HFFc6 (cell line): Measurements from ENCODE around the gene FHIP1B. TPM values are rescaled to one million over a fixed set of nuclear protein-coding genes. Genes with fewer than 3 reads are reported as not detected.

Source experiments
- DNase-seq: peaks from one replicate; pipeline ENCODE4 v3.0.0-alpha.2; 2018
- H3K27ac Mint-ChIP-seq: 2 replicates; pipeline ENCODE4 v1.8.0; 2020; ENCODE audit warnings: mild to moderate bottlenecking, mixed read lengths
- H3K27me3 Mint-ChIP-seq: 2 replicates; pipeline ENCODE4 v1.8.0; 2021; ENCODE audit warnings: mild to moderate bottlenecking, moderate library complexity, mixed read lengths; ENCODE audit not compliant: insufficient read depth
- H3K36me3 Mint-ChIP-seq: 2 replicates; pipeline ENCODE4 v1.8.0; 2021; ENCODE audit warnings: low read depth, mixed read lengths
- H3K4me1 Mint-ChIP-seq: 2 replicates; pipeline ENCODE4 v1.8.0; 2020; ENCODE audit warnings: low read depth, mixed read lengths
- H3K4me3 Mint-ChIP-seq: 2 replicates; pipeline ENCODE4 v1.8.0; 2020; ENCODE audit warnings: mild to moderate bottlenecking, moderate library complexity, mixed read lengths
- H3K9me3 Mint-ChIP-seq: 2 replicates; pipeline ENCODE4 v1.8.0; 2020; ENCODE audit warnings: mild to moderate bottlenecking, mixed read lengths
- total RNA-seq, 6 experiments: library from RNA; stranded (reverse); fragmentation: NEBNext Ultra II Directional; extraction: Animal tissue kit (Norgen Biotek cat#: 25700); gene quantifications; 2 replicates in 1 of 6; 3 replicates in 5 of 6; pipeline ENCODE4 v1.2.3, GENCODE V29; 2021
- TF ChIP-seq, protein P1 (sequence below): fragments of 200-600 bp; sonication (generic); IDR thresholded peaks from 2 replicates; pipeline ENCODE4 v1.5.0; 2021; ENCODE audit warnings: antibody characterized with exemption, mild to moderate bottlenecking

FHIP1B gene
- total RNA-seq, 6 experiments from 2014 or later, result 12.7 to 15.6 (median 14.7) TPM

- DNase-seq, result no peak
- H3K27me3 Mint-ChIP-seq, result peaks cover 5% of the 10 kb centered on the region; the same call in 1 of the 2 replicates
- no peaks in the 10 kb centered on the region for H3K9me3 Mint-ChIP-seq
- TF ChIP-seq, protein P1, sequence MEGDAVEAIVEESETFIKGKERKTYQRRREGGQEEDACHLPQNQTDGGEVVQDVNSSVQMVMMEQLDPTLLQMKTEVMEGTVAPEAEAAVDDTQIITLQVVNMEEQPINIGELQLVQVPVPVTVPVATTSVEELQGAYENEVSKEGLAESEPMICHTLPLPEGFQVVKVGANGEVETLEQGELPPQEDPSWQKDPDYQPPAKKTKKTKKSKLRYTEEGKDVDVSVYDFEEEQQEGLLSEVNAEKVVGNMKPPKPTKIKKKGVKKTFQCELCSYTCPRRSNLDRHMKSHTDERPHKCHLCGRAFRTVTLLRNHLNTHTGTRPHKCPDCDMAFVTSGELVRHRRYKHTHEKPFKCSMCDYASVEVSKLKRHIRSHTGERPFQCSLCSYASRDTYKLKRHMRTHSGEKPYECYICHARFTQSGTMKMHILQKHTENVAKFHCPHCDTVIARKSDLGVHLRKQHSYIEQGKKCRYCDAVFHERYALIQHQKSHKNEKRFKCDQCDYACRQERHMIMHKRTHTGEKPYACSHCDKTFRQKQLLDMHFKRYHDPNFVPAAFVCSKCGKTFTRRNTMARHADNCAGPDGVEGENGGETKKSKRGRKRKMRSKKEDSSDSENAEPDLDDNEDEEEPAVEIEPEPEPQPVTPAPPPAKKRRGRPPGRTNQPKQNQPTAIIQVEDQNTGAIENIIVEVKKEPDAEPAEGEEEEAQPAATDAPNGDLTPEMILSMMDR, result no peak
- no peaks in the 10 kb centered on the region for H3K4me1 Mint-ChIP-seq
- H3K27ac Mint-ChIP-seq, result no peak overlapping the region
- no peaks in the 10 kb centered on the region for H3K36me3 Mint-ChIP-seq
- H3K4me3 Mint-ChIP-seq, result no peak overlapping the region
Observed at GRCh38 chr11:6258571-6259081, 24.2 kb upstream of the FHIP1B start.

DNA sequence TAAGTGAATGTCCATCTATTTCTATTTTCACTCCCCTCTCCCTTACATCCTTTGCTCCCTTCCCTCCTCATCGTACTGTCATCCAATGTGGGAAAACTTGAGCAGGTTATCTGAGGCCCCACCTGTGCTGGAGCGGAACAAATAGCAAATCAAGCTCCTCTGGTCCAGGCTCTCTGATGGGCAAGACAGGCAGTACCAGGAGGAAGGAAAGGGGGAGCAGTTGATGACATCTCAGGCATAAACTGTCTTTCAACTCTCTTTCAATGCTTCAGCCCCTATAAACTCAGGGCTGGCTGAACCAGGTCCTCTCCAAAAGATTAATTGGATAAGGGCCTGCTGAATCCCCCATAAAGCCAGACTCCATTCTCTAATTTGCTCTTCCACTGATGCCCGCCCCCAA lies 23.7 kb upstream of the FHIP1B start:
- no peaks in the 10 kb centered on the region for H3K4me1 Mint-ChIP-seq
- H3K27me3 Mint-ChIP-seq, result peaks cover 5% of the 10 kb centered on the region; the same call in 1 of the 2 replicates
- H3K36me3 Mint-ChIP-seq, result no peaks in the 10 kb centered on the region
- no peaks in the 10 kb centered on the region for H3K9me3 Mint-ChIP-seq
- TF ChIP-seq, protein P1, result no peak
- no peak overlapping the region for H3K27ac Mint-ChIP-seq
- no peak overlapping the region for H3K4me3 Mint-ChIP-seq
- DNase-seq, result no peak

- Mint-ChIP-seq H3K4me1 (peaks cover 9% of the 10 kb centered on the region; the same call in 1 of the 2 replicates), H3K27me3 (no peaks in the 10 kb centered on the region; the same call in none of the 2 replicates), H3K36me3 (no peaks in the 10 kb centered on the region), H3K9me3 (no peaks in the 10 kb centered on the region), H3K27ac (no peak overlapping the region), H3K4me3 (no peak overlapping the region)
- no peak for DNase-seq
- TF ChIP-seq, protein P1, result no peak
Observed at GRCh38 chr11:6253197-6253596, 18.8 kb upstream of the FHIP1B start.

- Mint-ChIP-seq H3K36me3 (no peaks in the 10 kb centered on the region), H3K27me3 (no peaks in the 10 kb centered on the region; the same call in 1 of the 2 replicates), H3K4me3 (no peak overlapping the region), H3K27ac (no peak overlapping the region; the same call in 1 of the 2 replicates), H3K9me3 (no peaks in the 10 kb centered on the region), H3K4me1 (peaks cover 9% of the 10 kb centered on the region; the same call in 1 of the 2 replicates)
- TF ChIP-seq, protein P1, result no peak
- no peak for DNase-seq
Observed at GRCh38 chr11:6251990-6252473, 17.6 kb upstream of the FHIP1B start.

GRCh38 chr11:6251120-6251733 lies 16.8 kb upstream of the FHIP1B start:
- peaks cover 9% of the 10 kb centered on the region; the same call in 1 of the 2 replicates for H3K4me1 Mint-ChIP-seq
- no peak overlapping the region for H3K27ac Mint-ChIP-seq
- no peak overlapping the region for H3K4me3 Mint-ChIP-seq

More at GRCh38 chr11:6251120-6251733, 16.8 kb upstream of the FHIP1B start:
- DNase-seq, result peak; percentile 65
- no peaks in the 10 kb centered on the region for H3K36me3 Mint-ChIP-seq
- no peaks in the 10 kb centered on the region for H3K9me3 Mint-ChIP-seq
- H3K27me3 Mint-ChIP-seq, result no peaks in the 10 kb centered on the region; the same call in 1 of the 2 replicates
- TF ChIP-seq, protein P1, result peak; percentile 86
